Activated CD8-positive, alpha-beta memory T cell treated with anti-CD3 and anti-CD28 coated beads, Interleukin-2, amount 50 U/mL, for 24 hours (primary cell): ENCODE data around the gene ATAT1.

ENCODE experiments used
- DNase-seq: peaks from one replicate; pipeline ENCODE4 v3.0.0-alpha.2; 2020; ENCODE audit errors: extremely low read depth

ATAT1 gene

DNA sequence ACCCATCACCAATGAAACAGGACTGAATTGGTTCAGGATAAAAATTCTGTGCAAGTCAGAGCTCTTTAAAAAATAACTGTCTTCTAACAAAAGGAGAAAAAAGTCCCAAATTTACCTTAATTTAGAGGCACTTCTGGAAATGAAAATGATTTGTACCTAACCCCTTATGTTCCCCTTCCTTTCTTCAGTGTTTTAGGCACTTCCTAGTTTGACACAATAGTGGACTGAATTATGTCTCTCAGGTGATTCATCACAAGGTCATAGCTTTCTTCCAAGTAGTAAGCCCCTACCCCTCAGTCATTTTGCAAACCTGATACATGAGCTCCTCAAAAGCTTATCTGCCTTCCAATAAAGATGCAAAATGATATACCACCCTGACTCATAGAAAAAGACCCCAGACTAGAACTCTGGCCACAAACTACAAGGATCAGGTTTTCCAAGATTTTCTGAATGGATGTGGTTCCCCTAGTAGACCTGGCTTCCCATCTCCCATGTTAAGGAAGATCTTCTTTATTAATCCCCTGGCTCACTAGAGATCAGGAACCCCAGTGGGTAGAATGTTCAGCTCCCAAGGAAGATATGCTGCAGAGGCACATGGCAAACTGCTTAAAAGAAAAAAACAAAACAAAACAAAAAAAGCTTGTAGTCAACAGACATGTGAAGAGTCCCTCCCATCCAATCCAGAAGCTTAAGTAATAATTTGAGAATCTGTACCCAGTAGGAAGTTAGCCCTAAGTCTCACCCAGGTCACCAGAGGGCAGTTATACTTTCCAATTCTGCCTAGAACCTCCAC, 13.2 kb upstream of the ATAT1 start:
- no peak for DNase-seq

DNA sequence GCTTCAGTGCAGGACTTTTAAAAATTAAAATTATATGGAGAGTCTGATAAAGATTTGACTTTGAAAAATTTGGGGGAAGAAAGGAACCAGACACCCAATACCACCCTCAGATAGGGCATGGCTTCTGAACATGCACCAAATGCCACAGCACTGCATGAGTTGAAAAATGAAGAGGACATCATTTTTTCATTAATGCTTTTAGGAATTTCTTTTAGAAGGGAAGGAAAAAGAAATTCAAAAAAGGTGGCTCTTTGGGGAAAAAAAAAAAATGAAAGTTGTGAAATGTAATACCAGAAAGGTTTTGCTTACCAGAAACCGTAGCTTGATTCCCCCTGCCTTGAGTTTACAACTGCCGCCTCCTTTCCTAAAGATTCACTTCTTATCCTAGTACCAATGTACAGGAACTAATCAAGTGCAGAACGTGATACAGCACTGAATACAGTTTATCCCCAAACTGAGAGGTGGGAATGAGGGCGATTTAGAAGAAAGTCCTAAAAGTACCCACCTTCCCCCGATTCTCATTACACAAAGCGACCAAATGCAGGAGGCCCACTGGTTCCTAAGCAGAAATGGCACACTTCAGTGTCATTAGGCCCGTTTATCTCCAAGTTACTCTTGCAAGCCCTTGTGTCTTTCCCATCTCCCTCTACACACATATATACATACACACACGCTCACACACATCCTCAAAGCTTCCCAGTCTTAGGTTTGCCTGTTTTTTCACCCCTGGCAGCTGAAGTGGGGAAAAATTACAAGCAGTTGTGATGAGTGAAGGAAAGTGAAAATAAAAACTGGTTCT, 12.4 kb upstream of the ATAT1 start:
- DNase-seq = no peak

DNA sequence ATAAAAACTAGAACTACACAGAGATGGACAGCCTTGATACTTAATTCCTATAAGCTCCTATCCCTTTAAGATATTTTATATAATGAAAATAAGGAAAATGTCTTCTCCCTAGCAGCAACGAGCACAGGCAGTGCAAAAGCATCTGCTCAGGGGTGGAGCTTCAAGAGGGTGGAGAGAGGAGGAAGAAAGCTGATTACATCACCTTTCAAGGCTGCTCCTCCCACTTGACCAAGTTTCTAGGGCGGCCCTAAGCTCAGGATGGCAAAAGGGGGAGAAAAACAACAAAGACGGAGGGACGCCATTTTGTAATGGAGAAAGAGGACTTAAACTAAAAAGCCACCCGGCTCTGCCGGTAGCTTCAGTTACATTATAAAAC, 11.8 kb upstream of the ATAT1 start:
- DNase-seq = peak; percentile 72

DNA sequence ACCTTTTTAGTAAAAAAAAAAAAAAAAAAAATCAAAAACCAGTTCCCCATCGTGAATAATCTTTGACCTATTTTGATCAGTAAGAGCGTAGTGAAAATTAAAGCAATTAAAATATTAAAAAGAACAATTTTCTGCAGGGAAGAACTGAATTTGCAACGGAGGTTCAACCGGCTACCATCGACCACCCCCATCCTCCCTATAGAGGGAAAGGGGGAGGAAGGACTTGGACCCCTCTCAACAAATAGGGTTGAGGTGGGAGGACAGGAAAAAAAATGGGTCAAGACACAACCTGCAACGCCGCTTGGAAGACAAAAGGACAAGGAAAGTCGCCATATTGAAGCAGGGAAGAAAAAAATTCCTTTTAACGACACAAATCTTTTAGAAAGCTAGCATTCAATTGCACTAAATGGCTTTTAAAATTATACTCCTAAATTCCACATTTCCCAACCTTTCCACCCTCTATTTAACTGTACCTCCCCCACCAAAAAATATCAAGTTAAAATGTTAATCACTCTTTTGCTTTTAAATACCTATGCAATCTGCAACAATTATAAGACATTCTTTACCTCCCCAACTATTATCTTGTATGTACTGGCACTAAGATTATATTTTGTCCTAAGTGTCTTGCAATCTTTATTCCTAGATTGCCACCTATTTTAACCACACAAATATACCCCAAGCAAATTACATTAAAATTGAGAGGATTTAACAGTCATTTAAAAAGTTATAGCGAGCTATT, 11.3 kb upstream of the ATAT1 start:
- no peak for DNase-seq

DNA sequence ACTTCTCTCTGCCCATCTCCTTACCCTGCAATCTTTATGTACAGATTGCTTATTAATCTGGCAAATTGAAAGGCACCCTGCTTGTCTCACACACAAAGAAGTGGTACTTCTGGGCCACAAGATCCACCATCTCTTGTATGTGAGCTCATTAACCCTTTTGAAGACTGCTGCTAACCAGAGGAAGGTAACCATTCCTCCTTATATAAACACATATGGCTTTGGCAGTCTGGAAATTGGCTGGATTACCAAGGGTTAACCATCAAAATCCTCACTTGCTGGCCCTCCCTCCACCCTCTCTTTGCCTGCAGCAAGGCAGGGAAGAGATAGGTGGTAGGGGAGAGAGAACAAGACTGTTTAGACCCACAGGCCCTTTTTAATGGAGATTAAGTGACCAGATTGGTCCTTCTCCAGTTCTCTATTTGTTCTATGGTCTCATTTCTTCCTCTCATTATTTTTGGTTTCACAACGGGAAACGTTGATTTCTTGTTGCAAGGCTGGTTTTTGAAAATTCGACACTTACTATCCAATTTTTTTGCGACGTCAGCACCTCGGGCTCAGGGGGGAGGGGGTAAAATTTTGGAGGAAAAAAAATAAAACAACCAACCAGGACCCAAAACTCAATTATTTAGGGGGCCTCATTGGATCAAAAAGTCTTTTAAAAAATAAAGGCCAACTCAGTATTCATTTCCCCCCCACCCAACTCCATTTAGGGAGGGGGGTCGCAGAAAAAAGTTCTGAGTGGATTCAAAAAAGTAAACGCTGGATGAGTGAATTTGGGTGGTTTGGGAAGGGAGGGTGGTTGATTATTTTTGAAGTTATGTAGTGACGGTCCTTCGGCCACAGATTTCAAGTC, 10.5 kb upstream of the ATAT1 start:
- no peak for DNase-seq

DNA sequence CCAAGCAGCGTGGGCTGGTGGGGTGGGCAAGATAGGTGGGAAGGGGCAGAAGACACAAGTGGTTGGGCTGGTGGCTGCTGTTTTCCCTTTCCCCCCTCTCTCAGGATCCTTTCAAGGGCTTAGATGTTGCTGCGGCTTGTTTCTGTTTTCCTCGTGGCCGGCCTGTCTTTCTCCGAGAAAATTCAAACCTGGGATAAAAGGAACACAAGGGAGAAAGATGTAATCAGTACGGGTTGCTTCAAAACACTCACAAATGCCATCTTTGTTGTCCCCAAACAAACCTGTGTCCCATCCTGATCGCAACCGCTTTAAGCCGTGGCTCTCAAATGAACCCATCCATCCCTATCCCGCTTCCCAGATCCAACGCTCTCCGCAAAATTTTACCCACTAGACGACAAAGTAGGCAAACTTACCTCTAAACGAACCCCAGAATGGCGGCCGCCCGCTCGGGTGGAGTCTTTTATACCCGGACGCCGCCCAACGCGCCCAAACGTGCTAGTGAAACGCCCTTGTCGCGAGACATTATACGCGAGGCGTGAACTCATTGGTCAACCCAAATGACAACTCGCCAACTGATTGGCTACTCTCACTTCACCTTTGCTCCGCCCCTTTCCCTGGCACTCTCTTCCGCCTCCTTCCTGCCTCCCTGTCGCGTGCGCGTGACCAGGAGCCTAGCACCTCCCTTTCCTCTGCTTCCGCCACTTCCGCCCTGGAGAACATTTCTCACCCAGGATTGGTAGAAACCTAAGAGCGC, 9.7 kb upstream of the ATAT1 start, which contains the start of gene PPP1R10:
Gene PPP1R10, minus strand, starts transcription at position 433 of the 754 bp plus-strand sequence. CDS start 7,299 bp downstream, outside the sequence.
- DNase-seq = peak; percentile 96

DNA sequence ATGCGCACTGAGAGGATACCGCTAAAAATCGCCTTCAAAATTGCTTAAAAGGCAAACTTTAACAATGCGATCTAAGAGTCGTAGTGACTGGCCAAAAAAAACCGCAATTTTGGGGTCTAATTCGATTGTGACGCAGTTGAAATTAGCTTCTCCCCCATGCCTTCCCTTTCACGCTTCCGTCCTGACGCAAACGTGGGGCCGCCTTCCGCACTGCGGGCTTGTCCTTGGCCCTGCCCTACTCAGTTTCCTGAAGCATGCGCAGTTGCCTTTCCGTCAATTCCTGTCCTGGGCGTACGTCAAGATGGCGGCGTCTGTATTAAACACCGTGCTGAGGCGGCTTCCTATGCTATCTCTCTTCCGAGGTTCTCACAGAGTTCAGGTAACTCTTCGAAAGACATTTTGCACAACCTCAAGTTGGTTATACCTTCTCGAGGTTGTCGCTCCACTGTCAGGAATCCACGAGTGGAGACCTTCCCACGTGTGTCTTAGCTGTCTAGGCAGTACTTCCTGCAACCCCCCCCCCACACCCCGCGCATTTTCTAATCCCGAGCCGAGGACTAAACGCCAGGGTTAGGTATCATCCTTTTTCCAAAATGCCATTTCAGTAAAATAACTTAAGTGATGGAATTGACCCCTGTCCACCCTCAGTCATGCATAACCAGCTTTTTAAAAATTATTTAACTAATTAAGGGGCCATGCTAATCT, 9.0 kb upstream of the ATAT1 start, which contains the start of gene MRPS18B:
Gene MRPS18B, plus strand, starts transcription at position 276 of the 705 bp plus-strand sequence. Its CDS starts 26 bp downstream, at position 302.
- DNase-seq = peak; percentile 96

DNA sequence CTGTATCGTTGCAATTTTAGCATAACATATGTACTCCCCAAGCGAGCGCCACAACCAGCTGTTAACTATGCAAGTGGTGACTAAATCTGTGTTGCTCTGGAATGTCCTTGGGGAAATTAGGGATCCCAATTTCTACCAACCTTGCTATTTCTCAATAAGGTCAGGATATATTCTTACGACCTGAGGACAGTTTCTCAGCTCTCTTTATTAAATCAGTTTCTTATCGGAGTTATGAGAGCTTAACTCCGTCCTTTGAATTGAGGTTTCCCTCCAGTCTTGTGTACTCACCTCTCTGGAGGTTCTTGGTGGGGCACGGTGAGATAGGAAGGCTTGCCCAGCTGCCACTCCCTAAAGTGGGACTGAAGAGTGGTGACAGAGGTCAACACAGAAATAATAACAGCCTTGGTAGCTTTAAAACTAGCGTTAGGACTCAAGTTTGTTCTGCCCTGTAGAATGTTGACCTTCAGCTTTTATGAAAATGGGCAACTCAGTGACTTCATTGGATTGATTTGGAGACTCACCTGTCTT, 8.3 kb upstream of the ATAT1 start:
- no peak for DNase-seq

DNA sequence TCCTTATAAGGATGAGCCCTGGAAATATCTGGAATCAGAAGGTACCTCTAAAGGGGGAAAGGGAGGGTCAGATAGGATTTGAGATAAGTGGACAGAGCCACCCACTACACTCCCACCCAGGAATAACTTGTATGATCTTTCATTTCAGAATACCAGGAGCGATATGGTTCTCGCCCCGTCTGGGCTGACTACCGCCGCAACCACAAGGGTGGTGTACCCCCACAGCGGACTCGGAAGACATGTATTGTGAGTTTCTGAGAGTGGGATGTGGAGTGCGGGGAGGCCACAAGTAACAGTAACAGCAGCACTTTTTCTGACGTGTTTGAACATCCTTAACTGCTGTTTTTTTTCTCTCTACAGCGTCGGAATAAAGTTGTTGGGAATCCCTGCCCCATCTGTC, 7.1 kb upstream of the ATAT1 start:
- DNase-seq = no peak

DNA sequence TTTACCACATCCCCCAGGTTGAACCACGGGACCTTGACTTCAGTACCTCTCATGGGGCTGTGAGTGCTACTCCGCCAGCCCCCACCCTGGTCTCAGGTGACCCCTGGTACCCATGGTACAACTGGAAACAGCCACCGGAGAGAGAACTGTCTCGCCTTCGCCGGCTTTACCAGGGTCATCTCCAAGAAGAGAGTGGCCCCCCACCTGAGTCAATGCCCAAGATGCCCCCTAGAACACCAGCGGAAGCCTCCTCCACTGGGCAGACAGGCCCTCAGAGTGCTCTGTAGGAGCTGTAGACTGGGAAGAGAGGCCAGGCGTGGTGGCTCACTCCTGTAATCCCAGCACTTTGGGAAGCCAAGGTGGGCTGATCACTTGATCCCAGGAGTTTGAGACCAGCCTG, 1.2 kb upstream of the ATAT1 start:
- DNase-seq = no peak

DNA sequence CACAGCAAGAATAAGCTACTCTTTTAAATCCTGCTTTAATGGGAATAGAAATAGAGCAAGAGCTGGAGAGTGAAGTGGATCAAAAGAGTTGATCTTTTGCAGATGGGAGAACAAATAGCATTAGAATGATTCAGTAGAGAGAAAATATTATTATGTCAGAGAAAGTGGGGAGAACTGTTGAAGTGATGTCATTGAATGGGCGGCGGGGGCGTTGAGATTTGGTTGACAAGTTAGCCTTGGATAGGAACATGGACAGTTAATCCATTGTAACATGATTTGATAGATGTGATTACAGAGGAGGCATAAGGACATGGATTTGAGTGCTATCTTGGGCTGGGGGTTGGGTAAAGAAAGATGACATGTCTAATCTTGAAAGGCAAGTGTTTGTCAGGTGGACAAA, 9.2 kb downstream of the ATAT1 start:
- DNase-seq = no peak

DNA sequence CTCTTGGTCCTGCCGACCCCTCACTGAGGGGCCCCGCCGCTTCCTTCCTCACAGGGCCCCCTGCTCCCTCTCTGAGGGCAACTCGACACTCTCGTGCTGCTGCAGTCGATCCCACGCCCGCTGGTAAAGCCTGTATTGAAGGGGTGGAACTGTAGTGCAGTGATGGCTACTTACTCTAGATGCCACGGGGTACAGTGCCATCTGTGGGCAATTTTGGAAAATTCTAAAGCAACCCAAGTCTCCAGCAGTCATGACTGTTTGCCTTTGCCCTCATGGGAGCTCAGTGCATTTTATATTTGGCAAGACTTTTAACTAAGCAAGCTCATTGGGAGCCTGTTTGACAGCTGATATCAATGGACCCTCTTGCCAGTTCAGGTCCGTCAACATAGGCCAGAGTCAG, 13.8 kb downstream of the ATAT1 start:
- no peak for DNase-seq

DNA sequence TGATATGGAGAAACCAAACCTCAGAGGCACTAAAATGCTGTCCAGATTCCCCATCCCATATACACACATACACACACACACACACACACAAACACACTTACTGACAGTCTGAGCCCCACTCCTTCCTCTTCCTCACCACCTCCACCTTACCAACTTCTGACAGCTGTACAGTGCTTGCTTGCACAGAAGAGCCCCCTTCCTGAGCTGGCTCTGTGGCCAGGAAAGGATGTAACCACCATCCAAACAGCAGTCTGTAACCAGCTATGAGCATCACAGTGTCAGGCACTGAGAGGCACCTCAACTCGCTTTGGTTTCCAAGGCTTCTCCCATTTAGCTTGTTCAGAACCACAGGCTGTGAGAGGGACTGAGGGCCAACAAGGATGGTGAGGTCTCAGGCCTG, 14.4 kb downstream of the ATAT1 start:
- no peak for DNase-seq

DNA sequence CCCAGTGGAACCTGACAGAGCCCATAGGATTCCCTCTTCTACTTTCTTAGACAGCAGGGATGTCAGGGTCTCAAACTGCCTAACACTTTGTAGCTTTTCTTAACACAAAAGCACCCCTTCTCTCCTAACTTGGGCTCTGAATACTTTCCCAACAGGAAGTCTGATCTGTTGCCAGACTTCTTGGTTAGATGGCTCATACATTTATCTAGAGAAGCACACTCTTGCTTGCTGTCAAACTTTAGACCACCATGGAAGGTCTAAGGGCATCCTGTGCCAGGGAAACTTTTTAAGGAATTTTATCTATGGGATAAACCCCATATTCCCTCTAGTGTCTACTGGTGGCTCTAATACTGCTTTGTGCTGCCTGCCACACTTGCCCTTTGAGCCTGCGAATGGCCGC, 17.0 kb downstream of the ATAT1 start:
- no peak for DNase-seq

DNA sequence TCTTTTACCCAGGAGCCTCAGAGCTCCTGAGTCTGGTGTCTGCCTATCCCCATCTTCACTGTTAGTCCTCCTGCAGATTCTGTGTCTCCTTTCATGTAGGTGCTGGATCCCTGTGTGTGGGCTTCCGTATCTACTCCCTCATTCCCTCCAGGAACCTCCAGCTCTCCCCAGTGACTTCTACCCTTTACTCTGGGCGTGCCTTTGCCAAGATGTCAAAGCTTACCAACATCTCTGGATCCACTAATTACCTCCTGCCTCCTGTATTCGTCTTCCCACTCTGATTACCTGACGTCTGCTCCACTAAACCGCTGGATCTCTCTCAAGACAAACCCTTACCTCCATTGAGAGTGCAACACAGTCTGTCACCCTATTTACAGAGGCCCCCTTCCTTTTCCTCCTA, 18.1 kb downstream of the ATAT1 start:
- DNase-seq = no peak

DNA sequence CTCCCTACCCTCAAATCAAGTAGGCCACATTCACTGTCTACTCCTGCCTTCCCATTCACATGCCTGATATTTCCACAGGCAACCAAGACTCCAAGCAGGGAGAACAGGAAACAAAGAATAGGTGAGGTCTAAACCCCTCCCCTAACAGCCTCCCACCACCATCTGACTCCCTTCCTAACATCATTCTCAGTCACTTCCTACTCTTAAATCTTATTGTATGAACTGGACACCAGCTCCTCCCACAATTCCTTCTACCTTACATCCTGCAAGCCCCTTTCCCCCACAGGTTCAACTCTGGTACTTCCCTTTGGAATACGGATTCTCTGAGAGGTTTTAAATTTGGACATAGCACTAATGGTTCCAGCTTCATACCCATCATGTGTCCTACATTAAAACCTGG, 19.3 kb downstream of the ATAT1 start:
- no peak for DNase-seq

DNA sequence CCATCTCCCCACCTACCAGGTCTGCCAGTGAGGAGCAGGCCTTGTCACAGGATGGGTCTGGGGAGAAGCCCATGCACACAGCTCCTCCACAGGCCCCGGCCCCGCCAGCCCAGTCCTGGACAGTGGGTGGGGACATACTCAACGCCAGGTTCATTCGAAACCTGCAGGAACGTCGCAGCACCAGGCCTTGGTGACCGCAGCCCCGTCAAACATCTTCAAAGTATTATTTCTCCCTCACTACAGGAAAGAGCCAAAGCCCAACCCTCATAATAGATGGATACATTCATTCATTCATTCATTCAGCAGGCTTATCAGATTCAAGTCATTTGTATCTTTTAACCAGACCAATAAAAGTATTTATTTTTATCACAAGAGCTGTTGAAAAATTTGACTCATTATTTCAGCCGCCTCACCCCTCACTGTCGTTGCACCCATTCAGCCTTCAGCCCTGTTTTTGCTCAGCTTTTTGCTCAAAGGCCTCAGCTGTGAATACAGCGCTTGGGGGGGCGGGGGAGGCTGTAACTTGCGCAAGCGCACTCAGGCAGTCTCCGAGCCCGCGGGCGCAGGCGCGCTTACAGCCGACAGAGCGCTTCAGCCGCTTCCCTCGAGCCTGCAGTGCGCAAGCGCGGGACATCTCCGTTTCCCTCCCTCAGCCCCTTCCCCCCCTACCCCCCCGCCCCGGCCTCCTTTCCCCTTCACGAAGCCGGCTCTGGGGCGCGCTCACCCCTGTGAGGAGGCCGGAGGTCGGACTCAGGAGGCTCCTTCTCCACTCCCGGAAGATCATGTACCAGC, 20.0 kb downstream of the ATAT1 start, which contains the start of gene C6orf136:
Gene C6orf136, plus strand, starts transcription at position 684 of the 792 bp plus-strand sequence. Its CDS starts 99 bp downstream, at position 783.
- DNase-seq = peak; percentile 79

DNA sequence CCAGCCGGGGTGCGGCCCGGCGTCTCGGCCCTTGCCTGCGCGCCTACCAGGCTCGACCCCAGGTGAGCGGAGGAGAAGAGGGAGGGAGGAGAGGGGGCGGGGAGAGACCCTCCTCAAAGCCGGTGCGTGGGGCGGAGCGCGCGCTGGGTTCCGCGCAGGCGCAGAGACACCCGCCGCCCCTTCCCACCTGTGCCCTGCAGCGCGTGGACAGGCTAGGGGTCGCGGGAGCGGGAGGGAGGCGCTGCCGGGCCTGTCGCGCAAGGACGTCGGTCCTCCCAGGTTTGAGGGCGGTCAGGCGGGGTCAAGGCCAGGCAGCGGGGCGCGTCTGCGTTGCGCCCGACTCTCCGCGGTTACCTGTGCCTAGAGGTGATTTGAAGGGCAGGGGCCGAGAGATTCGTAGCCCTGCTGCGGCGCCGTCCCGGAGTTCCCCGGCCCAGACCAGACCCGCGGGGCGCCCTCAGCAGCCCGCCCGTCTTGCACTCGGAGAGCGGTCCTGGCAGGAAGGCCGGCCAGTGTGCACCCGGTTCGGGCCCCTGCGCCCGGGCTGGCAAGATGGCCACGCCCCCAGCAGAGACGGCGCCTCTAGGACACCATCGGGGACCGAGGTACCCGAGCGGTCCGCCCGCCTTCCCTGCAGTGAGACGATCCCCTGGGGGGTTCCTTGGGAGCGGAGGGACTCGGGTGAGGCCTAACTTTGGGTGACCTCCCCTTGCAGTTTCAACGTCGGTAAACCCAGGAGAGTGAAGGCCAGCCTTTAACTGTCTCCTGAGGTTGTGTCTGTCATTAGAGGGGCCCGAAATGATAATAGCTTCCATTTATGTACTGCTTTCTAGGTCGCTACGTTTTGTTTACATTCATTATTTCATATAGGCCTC, 20.8 kb downstream of the ATAT1 start:
- DNase-seq = peak; percentile 38
